Medulla oblongata (tissue), 1 donor: ENCODE measurements around the gene APCDD1.
"Not testable (repeated sequence)": the region's sequence is repeated elsewhere in the genome, so short reads cannot be mapped to it uniquely, and the experiment has no call there.

ENCODE experiments used
- DNase-seq: peaks from one replicate; pipeline ENCODE4 v3.0.0-alpha.2; 2015; ENCODE audit errors: extremely low spot score

Gene APCDD1

DNA sequence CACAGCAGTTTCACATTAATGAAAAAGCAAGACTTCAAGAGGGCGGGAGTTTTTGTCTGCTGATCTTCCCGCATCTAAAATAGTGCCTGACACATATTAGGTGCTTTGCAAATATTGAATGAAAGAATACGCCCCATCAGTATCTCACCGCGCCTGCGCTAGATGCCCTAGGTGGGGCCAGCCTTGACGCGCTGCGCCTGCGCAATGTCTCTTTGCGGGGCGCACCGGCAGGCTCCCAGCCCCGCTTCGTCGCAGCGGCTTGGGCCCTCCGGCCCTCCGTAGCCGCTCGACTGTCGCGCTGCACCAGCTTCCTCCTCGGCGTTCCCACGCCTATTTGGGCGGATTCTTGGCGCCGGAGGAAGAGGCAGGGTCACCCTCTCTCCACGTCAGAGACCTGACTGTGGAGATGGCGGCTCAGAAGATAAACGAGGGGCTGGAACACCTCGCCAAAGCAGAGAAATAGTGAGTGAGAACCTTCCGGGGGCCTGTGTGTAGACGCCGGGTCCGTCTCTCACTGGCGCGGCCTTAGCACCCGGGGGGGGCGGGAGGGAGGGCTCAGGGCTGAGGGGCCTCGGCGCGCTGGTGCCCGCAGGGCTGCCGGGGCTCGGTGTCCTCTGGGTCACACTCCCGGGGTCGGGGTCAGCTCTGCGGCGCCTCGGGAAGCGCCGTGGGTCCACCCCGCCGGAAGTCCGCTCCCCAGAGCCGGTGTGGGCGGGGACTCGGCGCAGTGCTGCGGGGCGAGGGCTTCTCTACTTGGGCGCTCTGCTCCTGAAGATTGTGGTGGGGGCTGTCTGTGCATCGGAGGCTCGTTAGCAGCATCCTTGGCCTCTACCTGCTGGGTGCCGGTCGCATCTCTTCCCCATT is 71.5 kb downstream of the APCDD1 start, which contains the start of gene NAPG:
Gene NAPG (plus strand): TSS at position 331 of the 864 bp plus-strand sequence. CDS start 76 bp downstream, at position 407.
- DNase-seq: peak; percentile 95

- DNase-seq: peak; percentile 31
Observed at GRCh38 chr18:10526561-10526949, 72.1 kb downstream of the APCDD1 start.

DNA sequence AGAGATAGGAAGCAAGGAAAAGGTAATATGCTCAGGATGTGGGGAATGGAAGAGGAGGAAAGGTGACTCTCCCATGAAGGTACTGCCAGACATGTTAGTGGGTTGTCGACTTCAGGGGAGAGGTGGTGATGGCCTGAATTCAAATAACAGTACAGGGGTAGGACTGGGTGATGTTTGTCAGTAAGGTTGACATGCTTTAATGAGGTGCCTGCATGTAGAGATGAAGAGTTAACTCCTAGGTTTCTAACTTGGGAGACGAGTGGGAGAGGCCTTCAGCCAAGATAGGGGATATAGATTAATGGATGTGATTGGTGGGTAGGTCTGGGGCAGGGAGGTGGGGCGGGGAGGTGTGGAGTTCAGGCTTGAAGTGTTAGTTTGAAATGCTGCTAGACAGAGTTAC is 74.0 kb downstream of the APCDD1 start:
- DNase-seq: no peak

DNA sequence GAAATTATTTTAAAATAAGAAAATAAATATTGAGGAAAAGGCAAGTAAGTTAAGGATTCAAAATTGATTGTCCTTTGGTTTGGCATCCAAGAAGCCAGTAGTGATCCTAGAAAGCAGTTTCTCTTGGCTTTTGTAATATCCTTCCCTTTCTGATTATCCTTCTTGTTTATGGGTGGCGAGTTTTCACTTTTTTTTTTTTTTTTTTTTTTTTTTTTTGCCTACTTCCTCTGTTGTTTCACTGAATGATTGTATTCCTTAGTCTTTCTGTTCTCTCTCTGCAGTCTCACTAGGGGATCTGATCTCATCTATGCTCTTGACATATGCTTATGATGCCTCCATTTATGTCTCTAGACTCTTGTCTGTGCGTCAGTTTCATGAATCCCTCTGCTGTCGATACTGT is 75.6 kb downstream of the APCDD1 start:
- no peak for DNase-seq

DNA sequence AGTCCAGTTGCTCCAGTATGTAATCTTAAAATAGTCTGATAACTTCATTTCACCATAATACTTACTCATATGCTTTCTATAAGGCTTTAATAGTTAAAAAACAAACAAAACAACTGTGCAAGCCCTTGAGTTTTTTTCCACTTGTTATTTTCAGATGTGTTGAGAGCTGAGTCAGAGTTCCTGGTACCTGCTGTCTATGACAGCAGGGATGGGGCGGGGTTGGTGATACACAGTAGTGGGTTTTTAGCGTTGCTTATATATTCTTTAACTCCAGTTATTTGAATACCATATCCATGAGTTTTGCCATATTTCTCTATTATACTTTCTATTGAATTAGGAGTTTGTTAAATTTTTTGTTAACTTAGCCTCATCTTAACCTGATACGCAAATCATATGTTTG is 76.4 kb downstream of the APCDD1 start:
- DNase-seq: no peak

DNA sequence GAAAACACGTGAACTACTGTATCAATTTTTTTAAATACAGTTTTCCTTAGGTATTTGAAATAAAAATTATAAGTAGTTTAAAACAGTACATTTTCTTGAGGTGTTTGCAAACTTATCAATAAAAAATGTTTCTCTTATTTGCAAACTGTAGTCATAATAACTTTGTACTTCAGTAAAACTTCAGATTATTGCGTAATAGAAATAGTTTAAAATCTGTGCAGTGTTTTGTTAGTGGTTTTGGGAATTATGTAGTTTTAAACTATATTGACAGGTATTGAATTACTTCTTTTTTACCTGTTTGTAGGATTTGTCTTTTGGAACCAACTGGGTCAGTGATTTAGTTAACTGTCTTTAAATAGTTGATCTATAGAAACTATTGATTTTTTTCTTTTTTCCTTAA is 78.7 kb downstream of the APCDD1 start:
- DNase-seq: no peak

- no peak for DNase-seq
Observed at GRCh38 chr18:10536280-10536679, 81.8 kb downstream of the APCDD1 start.

- DNase-seq: no peak
Observed at GRCh38 chr18:10537765-10538164, 83.3 kb downstream of the APCDD1 start.

GRCh38 chr18:10539124-10539523 is 84.7 kb downstream of the APCDD1 start:
- not testable (repeated sequence) for DNase-seq
